ENCODE data around the gene ANKRD35. TPM values are rescaled to one million over a fixed set of nuclear protein-coding genes. Genes with fewer than 3 reads are reported as not detected.
A peak's percentile ranks its signal among the peaks of the same experiment; 100 is the strongest.

The ANKRD35 gene
- total RNA-seq, 1 donor = 1.4 TPM

DNA sequence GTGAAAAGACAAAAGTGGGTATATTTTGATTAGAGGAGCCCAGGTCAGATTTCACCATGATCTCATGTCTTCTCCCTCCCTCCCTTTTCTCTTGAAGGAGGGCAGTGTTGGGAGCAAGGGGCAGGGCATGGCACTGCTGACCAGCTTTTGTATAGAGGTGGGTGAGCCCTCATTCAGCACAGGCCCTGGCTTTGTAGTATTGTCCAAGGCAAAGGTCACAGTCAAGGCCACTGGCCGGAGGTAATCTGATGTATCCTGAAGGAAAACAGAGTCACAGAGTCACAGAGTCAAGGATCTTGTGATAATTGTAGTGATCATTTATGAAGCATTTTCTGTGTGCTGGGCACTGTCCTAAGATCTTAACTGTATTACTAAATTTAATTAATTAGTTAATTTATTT is 12.3 kb upstream of the ANKRD35 start:
- H3K27ac ChIP-seq (ENCODE audit: low read depth, low read length) = no peak overlapping the region
- no peaks in the 10 kb centered on the region for H3K9me3 ChIP-seq (ENCODE audit: low read depth, low read length)
- peaks cover 33% of the 10 kb centered on the region for H3K36me3 ChIP-seq (ENCODE audit: insufficient read depth, low read length)
- no peaks in the 10 kb centered on the region for H3K27me3 ChIP-seq (ENCODE audit: insufficient read depth, low read length)
- H3K4me2 ChIP-seq (ENCODE audit: insufficient read depth, low read length) = no peak overlapping the region
- peaks cover 5% of the 10 kb centered on the region for H3K4me1 ChIP-seq (ENCODE audit: insufficient read depth, low read length)
- no peaks in the 10 kb centered on the region for H3K79me2 ChIP-seq (ENCODE audit: insufficient read depth, low read length)
- no peak overlapping the region for H2AFZ ChIP-seq (ENCODE audit: low read length)
- no peak for TF ChIP-seq CTCF (IDR thresholded peaks at IDR 0.05; ENCODE audit: extremely low read depth, low read depth, low read length)
- DNase-seq (ENCODE audit: insufficient read length, low spot score, missing footprints) = no peak
- H4K20me1 ChIP-seq (ENCODE audit: insufficient read depth, low read length) = no peaks in the 10 kb centered on the region
- H3K4me3 ChIP-seq (ENCODE audit: insufficient read depth, low read length) = no peak overlapping the region

DNA sequence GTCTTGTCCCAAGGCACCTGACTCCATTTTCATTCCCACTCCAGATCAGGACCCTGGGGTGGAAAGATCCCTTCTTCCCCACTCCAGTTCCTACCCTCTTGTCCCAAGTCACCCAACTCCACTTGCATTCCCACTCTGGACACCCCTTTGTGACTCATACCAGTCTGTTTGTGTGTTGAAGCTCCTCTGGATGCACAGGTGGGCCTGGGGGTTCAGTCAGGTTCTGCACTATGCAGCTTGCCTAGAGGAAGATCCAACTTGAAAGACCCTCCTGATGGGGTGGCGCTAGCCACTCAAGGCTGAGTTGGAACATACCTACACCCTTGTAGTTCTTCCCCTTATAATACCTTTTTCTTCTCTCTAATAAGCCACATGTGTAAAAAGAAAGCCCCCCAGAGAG is 9.8 kb upstream of the ANKRD35 start:
- Histone ChIP-seq H4K20me1 (ENCODE audit: insufficient read depth, low read length) (no peaks in the 10 kb centered on the region), H3K4me2 (ENCODE audit: insufficient read depth, low read length) (no peak overlapping the region), H3K27ac (ENCODE audit: low read depth, low read length) (no peak overlapping the region), H3K4me3 (ENCODE audit: insufficient read depth, low read length) (no peak overlapping the region), H3K27me3 (ENCODE audit: insufficient read depth, low read length) (no peaks in the 10 kb centered on the region), H3K9me3 (ENCODE audit: low read depth, low read length) (no peaks in the 10 kb centered on the region), H3K79me2 (ENCODE audit: insufficient read depth, low read length) (no peaks in the 10 kb centered on the region), H2AFZ (ENCODE audit: low read length) (no peak overlapping the region), H3K36me3 (ENCODE audit: insufficient read depth, low read length) (peaks cover 25% of the 10 kb centered on the region), H3K4me1 (ENCODE audit: insufficient read depth, low read length) (peaks cover 28% of the 10 kb centered on the region)
- DNase-seq (ENCODE audit: insufficient read length, low spot score, missing footprints) = no peak
- no peak for TF ChIP-seq CTCF (IDR thresholded peaks at IDR 0.05; ENCODE audit: extremely low read depth, low read depth, low read length)

GRCh38 chr1:145893306-145894055 is 7.8 kb upstream of the ANKRD35 start:
- H3K4me1 ChIP-seq (ENCODE audit: insufficient read depth, low read length) = peaks cover 28% of the 10 kb centered on the region
- no peaks in the 10 kb centered on the region for H4K20me1 ChIP-seq (ENCODE audit: insufficient read depth, low read length)
- H3K79me2 ChIP-seq (ENCODE audit: insufficient read depth, low read length) = no peaks in the 10 kb centered on the region
- no peak for DNase-seq (ENCODE audit: insufficient read length, low spot score, missing footprints)
- H3K27me3 ChIP-seq (ENCODE audit: insufficient read depth, low read length) = no peaks in the 10 kb centered on the region
- H3K4me3 ChIP-seq (ENCODE audit: insufficient read depth, low read length) = no peak overlapping the region
- peak overlapping the region; percentile 85 for H3K4me2 ChIP-seq (ENCODE audit: insufficient read depth, low read length)
- peak overlapping the region; percentile 93 for H3K27ac ChIP-seq (ENCODE audit: low read depth, low read length)
- no peak overlapping the region for H2AFZ ChIP-seq (ENCODE audit: low read length)
- H3K36me3 ChIP-seq (ENCODE audit: insufficient read depth, low read length) = peaks cover 10% of the 10 kb centered on the region
- no peak for TF ChIP-seq CTCF (IDR thresholded peaks at IDR 0.05; ENCODE audit: extremely low read depth, low read depth, low read length)
- H3K9me3 ChIP-seq (ENCODE audit: low read depth, low read length) = no peaks in the 10 kb centered on the region

DNA sequence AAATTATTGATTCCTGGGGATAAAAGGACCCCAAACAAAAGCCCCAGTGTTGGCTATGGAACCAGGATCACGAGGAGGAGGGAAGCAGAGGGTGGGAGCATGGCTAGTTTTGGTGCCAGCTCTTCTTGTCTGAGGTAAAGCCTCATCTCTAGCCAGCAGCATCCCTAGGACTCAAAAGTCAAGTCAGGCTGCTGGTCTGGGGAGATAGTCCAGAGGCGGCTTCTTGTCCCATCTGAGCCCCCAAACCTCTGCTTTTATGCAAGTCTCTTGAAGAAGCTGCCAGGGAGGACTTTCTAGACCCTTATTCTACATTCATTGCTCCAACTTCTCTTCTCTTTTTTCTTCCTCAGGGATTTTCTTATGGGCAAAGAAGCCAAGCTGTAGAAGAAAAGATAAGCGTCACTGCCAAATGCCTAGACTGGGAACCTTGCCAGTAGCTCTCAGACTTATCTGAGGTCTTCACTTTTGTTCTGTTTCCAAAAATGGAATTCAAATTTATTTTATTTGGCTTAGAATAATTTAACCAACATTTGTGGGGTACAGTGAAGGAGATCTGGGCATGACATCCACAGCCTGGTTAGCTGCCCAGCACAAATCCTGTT is 6.9 kb upstream of the ANKRD35 start:
- Histone ChIP-seq H3K79me2 (ENCODE audit: insufficient read depth, low read length) (no peaks in the 10 kb centered on the region), H3K4me2 (ENCODE audit: insufficient read depth, low read length) (peak overlapping the region; percentile 85), H3K4me3 (ENCODE audit: insufficient read depth, low read length) (peak overlapping the region; percentile 46), H4K20me1 (ENCODE audit: insufficient read depth, low read length) (no peaks in the 10 kb centered on the region), H3K9me3 (ENCODE audit: low read depth, low read length) (no peaks in the 10 kb centered on the region), H3K27me3 (ENCODE audit: insufficient read depth, low read length) (no peaks in the 10 kb centered on the region), H3K4me1 (ENCODE audit: insufficient read depth, low read length) (peaks cover 28% of the 10 kb centered on the region), H2AFZ (ENCODE audit: low read length) (peak overlapping the region; percentile 64), H3K36me3 (ENCODE audit: insufficient read depth, low read length) (peaks cover 6% of the 10 kb centered on the region), H3K27ac (ENCODE audit: low read depth, low read length) (peak overlapping the region; percentile 93)
- DNase-seq (ENCODE audit: insufficient read length, low spot score, missing footprints) = peak; percentile 86
- TF ChIP-seq CTCF (IDR thresholded peaks at IDR 0.05; ENCODE audit: extremely low read depth, low read depth, low read length) = no peak

Measured in osteoblast (primary cell).